GM15510 (cell line): Measurements from ENCODE around the gene PPP1R14C.

ENCODE experiments used
- POLR2A ChIP-seq: IDR thresholded peaks from 3 replicates; pipeline ENCODE4 v1.6.1; 2011; ENCODE audit warnings: borderline replicate concordance; ENCODE audit not compliant: insufficient read length; ENCODE audit errors: extremely low read depth

PPP1R14C gene

DNA sequence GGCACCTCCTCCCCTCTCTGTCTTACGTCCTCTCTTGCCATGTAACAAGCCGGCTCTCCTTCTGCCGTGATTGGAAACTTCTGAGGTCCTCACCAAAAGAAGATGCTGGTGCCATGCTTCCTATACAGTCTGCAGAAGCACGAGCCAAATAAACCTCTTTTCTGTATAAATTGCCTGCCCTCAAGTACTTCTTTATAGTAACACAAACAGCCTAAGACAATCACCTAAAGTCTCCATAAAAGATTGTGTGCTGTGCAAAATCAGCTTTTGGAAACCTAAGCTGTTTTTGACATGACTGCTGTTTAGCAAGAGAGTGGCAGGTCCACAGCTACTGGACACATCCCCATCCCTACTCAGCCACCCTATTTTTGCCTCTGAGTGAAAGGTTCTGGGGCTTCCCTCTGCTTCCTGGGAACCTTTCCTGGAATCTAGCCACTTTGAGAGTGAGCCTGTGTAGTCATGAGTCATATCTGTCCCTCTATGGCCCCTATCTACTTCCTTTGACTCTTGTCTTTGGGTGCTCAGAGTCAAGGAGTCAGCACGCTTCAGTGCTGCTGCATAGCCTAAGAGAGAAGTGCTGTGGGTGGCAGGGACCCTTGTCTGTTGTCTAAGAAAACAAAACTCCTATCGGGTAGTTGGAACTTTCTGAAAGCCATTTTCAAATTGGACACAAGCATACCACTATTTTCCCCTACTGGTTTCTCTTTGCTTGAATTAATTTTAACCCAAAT lies 110.0 kb downstream of the PPP1R14C start:
- TF ChIP-seq POLR2A: no peak

DNA sequence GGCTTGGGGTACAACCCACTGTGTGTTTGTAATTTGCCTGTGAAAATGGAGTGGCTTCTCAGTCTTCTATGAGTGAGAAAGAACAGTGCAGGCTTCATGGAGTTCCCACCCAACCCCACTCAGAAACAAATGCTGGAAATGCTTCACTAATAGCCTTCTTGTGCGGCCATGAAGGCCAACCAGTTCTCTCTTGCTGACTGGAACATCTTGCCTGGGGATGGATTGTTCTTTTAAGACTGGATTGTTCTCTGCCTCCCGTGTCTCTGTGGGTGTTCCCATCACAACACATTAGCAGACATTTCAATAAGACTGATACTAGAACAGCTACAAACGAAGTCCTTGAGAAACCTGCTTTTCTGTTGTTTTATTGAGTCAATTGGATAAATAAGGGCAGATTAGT lies 110.6 kb downstream of the PPP1R14C start:
- TF ChIP-seq POLR2A: no peak

DNA sequence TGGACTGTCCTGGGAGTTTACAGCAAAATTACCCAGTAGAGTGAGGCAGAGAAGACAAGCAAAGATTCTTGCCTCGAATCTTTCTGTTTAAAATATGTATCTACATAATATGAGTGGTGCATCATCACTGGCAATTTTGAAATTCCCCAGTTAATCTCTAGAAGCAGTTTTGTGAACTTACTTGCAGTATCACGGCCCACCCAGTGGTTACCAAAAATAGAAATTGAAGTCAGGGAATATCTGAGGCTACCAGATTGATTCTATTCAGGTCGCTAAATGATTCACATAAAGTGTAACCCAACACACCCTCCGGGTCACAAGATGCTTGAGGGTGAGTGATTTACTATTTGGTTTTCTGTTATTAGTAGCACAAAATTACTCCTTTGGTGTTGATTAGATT lies 111.9 kb downstream of the PPP1R14C start:
- no peak for TF ChIP-seq POLR2A

DNA sequence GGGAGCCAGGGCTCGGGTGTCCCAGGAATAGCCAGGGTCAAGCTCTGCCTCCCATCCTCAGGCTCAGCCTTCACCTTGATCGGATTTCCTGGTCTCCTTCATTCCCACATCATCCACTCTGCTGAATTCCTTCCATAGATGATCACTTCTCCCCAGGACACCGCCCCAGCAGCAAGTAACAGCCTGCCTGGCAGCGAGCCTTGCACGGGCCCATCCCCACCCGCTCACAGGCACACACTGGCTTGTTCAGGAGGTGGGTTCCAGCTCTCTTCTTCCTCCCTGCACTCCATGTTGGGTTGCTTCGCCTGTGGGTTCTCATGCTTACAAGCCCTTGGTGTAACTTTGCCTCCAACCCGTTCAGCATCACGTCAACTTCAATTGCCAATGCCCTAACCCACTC lies 113.0 kb downstream of the PPP1R14C start:
- no peak for TF ChIP-seq POLR2A

DNA sequence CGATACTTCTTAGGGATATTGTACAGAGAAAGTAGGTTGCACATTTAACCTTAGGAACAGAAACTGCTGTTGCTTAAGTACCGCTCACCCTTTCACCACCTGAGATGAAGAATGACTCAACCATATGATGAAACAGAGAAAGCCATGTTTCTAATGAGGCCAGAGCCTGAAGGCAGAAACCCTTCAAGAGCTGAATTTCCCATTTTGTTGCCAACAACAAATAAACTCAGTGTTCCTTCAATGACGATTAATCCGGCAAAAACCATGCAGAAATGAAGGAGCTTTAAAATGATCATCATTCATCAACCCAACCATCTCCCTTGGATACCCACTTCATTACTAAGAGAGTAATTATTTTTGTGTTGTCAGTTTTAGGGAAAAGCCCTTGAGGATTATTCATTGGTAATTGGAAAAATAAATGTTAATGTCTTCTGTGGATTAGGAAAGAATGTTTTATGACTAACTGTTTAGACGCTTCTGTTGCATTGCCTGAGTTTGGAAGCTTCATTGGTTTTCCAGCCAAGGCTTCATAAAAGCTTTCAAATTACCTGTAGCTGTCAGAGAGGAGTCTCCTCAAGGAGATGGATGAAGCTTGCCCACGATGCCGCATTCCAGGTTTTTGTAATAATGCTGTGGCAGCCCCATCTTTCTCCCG lies 113.9 kb downstream of the PPP1R14C start:
- TF ChIP-seq POLR2A: no peak

DNA sequence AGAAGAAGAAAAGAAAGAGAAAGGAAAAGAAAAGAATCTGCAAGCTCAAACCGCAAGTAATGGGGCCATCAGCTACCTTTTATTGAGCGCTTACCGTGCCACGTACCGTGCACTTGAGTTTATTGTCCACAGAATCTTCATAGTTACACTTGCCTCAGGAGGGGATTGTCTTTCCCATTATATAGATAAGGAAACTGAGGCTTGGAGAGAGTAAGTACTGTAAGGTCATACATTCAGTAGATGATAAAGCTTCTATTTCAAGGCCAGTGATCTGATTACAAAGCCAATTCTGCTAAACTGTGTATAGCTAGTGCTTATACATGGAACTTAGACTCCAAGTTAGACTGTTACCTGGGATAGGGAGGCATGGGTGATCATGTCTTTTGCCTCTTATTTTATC lies 115.5 kb downstream of the PPP1R14C start:
- TF ChIP-seq POLR2A: no peak

DNA sequence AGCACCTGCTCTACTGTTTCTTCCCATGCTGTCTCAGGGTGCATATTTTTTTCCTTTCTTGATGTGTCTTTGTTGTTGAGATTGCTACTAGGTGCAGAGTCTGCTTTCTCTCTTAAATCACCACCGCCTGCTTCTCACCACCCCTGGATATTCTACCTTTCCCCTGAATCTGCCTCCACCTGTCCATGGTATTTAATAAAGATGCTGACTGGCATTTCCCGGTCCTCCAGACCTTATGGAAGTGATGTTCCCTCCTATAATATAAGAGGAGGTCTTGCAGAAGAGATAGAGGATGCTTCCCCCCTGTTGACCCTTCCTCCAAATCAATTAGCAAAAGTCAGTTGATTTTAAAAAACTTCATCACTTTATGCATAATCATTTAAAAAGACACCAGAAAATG lies 118.1 kb downstream of the PPP1R14C start:
- TF ChIP-seq POLR2A: no peak

DNA sequence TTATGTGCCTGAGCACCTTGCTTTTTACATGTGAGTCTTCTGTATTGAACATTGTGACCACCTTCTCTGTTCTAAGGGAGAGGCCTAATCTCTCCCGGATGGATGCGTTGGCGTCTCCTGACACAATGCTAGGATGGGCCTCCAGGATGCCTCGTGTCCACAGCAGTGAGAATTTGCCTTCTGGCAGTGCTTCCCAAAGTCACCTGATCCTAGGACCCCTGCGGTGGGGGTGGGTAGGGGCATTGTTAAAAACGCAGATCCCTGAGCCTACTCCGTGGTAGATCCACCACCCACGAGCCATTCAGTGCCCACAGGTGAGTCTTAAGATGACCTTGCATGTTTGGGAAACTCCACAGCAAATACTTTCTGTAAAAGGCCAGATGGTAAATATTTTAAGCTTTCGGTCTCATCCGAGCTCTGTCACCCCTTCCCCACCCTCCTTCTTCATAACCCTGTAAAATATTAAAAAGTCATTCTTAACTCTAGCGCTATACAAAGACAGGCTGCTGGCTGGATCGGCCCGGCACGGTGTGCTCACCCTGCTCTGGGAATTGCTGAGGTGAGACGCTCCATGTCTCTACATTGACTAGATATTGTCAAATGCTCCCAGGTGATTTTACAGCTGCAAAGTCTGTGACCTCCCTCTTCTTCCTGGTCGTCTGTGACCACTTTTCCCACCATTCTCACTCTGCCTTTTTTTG lies 119.3 kb downstream of the PPP1R14C start:
- no peak for TF ChIP-seq POLR2A

DNA sequence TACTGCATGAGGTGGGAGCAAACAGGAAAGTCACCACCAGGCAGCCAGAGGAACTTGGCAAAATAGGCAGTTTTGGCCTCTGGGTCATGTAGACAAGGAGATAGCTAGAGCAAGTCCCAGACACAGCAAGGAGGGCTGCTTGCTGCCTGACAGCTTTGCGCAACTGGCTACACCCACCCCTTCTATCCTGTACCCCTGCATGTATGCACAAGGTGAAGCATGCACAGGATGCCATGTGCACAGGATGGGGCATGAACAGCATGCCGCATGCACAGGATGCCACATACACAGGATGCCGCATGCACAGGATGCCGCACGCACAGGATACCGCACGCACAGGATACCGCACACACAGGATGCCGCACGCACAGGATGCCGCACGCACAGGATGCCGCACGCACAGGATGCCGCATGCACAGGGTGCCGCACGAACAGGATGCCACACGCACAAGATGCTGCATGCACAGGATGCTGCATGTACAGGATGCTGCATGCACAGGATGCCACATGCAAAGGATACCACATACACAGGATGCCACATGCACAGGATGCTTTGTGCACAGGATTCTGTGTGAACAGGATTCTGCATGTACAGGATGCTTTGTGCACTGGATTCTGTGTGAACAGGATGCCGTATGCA lies 121.0 kb downstream of the PPP1R14C start:
- TF ChIP-seq POLR2A: no peak

DNA sequence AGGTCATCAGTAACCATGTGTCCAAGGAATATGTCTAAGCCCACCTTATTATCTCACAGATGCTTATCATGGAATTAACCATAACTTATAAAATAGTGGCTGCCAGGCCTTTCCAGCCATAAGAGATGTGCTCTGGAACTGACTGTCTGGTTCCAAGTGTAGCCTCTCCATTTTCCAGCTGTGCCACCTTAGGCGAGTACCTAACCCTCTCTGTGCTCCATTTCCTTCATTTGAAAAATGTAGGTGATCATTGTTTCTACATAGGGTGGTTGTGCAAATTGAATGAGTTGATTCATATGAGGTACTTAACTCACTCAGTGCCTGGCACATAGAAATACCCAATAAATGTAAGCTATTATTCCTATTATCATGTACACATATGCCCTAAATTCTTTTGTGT lies 123.5 kb downstream of the PPP1R14C start:
- no peak for TF ChIP-seq POLR2A

DNA sequence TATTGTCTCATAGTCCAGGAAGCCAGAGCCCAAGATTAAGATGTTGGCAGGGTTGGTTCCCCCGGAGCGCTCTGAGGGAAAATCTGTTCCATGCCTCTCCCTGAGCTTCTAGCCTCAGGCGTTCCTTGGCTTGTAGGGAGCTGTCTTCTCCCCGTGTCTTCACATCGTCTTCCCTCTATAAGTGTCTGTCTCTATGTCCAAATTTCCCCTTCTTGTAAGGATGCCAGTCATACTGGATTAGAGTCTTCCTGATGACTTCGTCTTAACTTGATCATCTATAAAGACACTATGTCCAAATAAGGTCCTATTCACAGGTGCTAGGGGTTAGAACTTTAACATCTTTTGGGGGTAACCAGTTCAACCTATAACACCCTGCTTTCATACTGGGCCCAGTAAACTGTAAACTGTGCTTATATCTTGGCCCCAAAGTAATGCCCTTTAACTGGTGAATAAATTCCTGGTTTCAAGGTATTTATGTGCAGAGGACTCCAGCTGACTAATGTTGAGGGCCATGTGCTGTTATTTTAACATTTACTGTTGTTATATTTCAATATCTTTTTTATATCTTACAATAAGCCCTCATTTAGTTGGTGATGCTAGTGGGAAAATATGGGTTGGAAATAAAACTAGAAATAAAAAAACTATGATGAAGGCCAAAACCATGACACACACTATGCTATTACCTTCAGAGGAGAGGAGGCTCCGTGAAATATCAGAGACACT lies 124.3 kb downstream of the PPP1R14C start:
- TF ChIP-seq POLR2A: no peak

DNA sequence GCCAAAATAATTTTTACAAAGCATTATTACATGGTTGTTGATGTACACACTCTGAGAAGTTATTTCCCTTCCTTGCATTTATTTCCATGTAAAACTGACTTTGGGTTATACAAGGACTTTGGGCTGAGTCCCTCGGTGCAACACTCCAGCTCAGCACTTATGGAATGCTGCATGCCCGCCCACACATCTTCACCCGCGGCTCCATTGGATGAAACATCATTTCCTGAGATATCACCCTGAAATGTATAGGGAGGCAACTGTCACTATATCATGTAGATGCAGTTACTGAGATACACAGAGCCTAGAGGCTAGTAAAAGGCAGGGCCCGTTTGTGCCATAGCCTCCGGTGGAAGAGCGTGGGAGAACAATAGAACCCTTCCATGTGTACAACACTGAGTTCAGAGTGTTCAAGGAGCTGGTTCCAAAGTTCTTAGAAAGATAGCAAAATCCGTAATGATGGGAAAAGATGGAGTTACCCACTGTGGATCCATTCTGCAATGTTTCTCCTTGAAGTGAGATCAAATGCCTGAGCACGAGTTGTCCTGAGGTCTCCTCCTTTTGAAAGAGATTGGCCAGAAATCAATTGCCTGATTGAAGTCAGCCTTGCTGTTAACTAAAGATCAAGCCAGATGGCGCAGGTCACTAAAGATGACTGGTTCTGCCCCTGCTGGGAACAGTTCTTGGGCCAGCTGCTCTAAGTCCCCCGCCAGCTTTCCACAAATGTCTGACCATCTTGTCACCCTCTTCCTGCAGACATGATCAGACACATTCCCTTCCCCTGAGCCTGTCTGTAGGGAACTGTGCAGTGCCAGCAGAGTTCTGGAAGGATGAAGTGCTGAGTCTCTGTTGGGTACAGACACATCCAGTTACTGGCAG lies 125.1 kb downstream of the PPP1R14C start:
- no peak for TF ChIP-seq POLR2A

DNA sequence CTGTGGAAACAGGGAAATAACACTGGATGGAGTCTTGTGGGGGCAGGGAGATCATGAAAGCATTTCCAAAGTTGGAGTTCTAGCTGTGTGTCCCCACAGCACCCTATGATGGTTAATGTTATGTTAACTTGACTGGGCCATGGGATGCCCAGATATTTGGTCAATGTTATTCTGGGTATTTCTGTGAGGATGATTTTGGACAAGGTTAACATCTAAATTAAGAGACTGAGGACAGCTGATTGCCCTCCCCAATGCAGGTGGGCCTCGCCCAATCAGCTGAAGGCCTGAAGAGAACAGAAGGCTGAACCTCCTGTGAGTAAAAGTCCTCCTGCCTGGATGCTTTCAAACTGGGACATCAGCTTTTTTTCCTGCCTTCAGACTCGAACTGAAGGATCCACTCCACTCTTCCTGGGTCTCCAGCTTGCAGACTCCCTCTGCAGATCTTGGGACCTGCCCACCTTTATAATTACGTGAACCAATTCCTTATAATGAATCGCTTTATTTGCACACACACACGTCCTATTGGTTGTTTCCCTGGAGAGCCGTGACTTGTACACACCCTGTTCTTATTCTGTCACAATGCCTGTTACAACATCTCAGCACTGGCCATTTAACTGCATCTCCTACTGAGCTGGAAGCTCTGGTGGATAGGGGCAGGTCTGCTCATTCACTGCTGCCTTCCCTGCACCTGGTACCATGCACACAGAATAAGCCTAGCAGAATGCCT lies 126.4 kb downstream of the PPP1R14C start:
- no peak for TF ChIP-seq POLR2A
